Nephron (organoid): ENCODE measurements around the gene DOCK2.
A peak's percentile ranks its signal among the peaks of the same experiment; 100 is the strongest.
"Not testable (repeated sequence)": the region's sequence is repeated elsewhere in the genome, so short reads cannot be mapped to it uniquely, and the experiment has no call there.

Experiments
- H3K27ac Mint-ChIP-seq, 3 experiments: 2 replicates each; pipeline ENCODE4 v1.8.0; 2020; ENCODE audit warnings: mixed read lengths in 3 of 3, mild to moderate bottlenecking in 2 of 3, moderate library complexity in 1 of 3
- H3K27me3 Mint-ChIP-seq: 2 replicates; pipeline ENCODE4 v1.8.0; 2021; ENCODE audit warnings: low read depth, mild to moderate bottlenecking, moderate library complexity, mixed read lengths
- H3K36me3 Mint-ChIP-seq: 2 replicates; pipeline ENCODE4 v1.8.0; 2020; ENCODE audit warnings: low read depth, mixed read lengths
- H3K4me1 Mint-ChIP-seq: 2 replicates; pipeline ENCODE4 v1.8.0; 2020; ENCODE audit warnings: mixed read lengths
- H3K4me3 Mint-ChIP-seq, 3 experiments: 2 replicates each; pipeline ENCODE4 v1.8.0; 2020; ENCODE audit warnings: mild to moderate bottlenecking in 3 of 3, mixed read lengths in 3 of 3, moderate library complexity in 2 of 3
- H3K9me3 Mint-ChIP-seq: 2 replicates; pipeline ENCODE4 v1.8.0; 2020; ENCODE audit warnings: mixed read lengths
- CTCF ChIP-seq, 3 experiments: fragments of 200-600 bp; sonication (generic); IDR thresholded peaks; one replicate each; pipeline ENCODE4 v1.5.0; 2021; ENCODE audit warnings: antibody characterized with exemption in 3 of 3; ENCODE audit not compliant: unreplicated experiment in 3 of 3

Gene DOCK2

GRCh38 chr5:169945831-169946261 lies 308.8 kb downstream of the DOCK2 start:
- TF ChIP-seq CTCF (IDR thresholded peaks at IDR 0.05; ENCODE audit: unreplicated experiment in 3 of 3), result no peak

GRCh38 chr5:169946743-169947295 lies 309.7 kb downstream of the DOCK2 start:
- peaks cover 14% of the 10 kb centered on the region for H3K4me1 Mint-ChIP-seq
- H3K9me3 Mint-ChIP-seq, result peaks cover 5% of the 10 kb centered on the region
- H3K27ac Mint-ChIP-seq, result peak overlapping the region; percentile 95 to 97 (median 96)
- no peak for TF ChIP-seq CTCF (IDR thresholded peaks at IDR 0.05; ENCODE audit: unreplicated experiment in 3 of 3)
- peaks cover 3% of the 10 kb centered on the region for H3K36me3 Mint-ChIP-seq
- no peak overlapping the region for H3K4me3 Mint-ChIP-seq
- peaks cover 4% of the 10 kb centered on the region for H3K27me3 Mint-ChIP-seq

More at GRCh38 chr5:169945831-169946261, 308.8 kb downstream of the DOCK2 start:
- H3K4me1 Mint-ChIP-seq, result peaks cover 14% of the 10 kb centered on the region
- peak overlapping the region; percentile 95 to 97 (median 96) for H3K27ac Mint-ChIP-seq
- peaks cover 3% of the 10 kb centered on the region for H3K36me3 Mint-ChIP-seq
- peaks cover 4% of the 10 kb centered on the region for H3K27me3 Mint-ChIP-seq
- H3K4me3 Mint-ChIP-seq, result peak overlapping the region in 2 of 3 experiments; percentile 14 to 31
- H3K9me3 Mint-ChIP-seq, result peaks cover 5% of the 10 kb centered on the region

- no peak for TF ChIP-seq CTCF (IDR thresholded peaks at IDR 0.05; ENCODE audit: unreplicated experiment in 3 of 3)
- Mint-ChIP-seq H3K4me1 (peaks cover 12% of the 10 kb centered on the region), H3K9me3 (peaks cover 5% of the 10 kb centered on the region), H3K36me3 (peaks cover 3% of the 10 kb centered on the region), H3K27ac (no peak overlapping the region), H3K27me3 (peaks cover 13% of the 10 kb centered on the region), H3K4me3 (no peak overlapping the region)
Observed at GRCh38 chr5:169950333-169950732, 313.3 kb downstream of the DOCK2 start.

GRCh38 chr5:169953196-169953595 lies 316.1 kb downstream of the DOCK2 start:
- H3K36me3 Mint-ChIP-seq, H3K9me3 Mint-ChIP-seq, H3K4me1 Mint-ChIP-seq, H3K27ac Mint-ChIP-seq, H3K4me3 Mint-ChIP-seq: not testable (repeated sequence)
- peaks cover 28% of the 10 kb centered on the region for H3K27me3 Mint-ChIP-seq

GRCh38 chr5:169954786-169955185 lies 317.7 kb downstream of the DOCK2 start:
- Mint-ChIP-seq H3K9me3 (no peaks in the 10 kb centered on the region), H3K4me1 (no peaks in the 10 kb centered on the region), H3K4me3 (no peak overlapping the region), H3K27me3 (peaks cover 29% of the 10 kb centered on the region), H3K36me3 (no peaks in the 10 kb centered on the region), H3K27ac (no peak overlapping the region)
- no peak for TF ChIP-seq CTCF (IDR thresholded peaks at IDR 0.05; ENCODE audit: unreplicated experiment in 3 of 3)

- Mint-ChIP-seq H3K9me3 (no peaks in the 10 kb centered on the region), H3K36me3 (no peaks in the 10 kb centered on the region), H3K27ac (no peak overlapping the region), H3K4me1 (no peaks in the 10 kb centered on the region), H3K4me3 (no peak overlapping the region), H3K27me3 (peaks cover 29% of the 10 kb centered on the region)
- TF ChIP-seq CTCF (IDR thresholded peaks at IDR 0.05; ENCODE audit: unreplicated experiment in 3 of 3), result no peak
Observed at GRCh38 chr5:169956126-169956525, 319.1 kb downstream of the DOCK2 start.
